Activated CD8-positive, alpha-beta memory T cell treated with anti-CD3 and anti-CD28 coated beads for 36 hours (primary cell): ENCODE measurements around the gene HABP4. TPM values are rescaled to one million over a fixed set of nuclear protein-coding genes. Genes with fewer than 3 reads are reported as not detected.

Experiments
- CTCF ChIA-PET: fragments of 350-600 bp; sonication (Branson Sonifier 250); formaldehyde crosslinking; loops from one replicate; lab custom pipeline; 2021; ENCODE audit warnings: antibody characterized with exemption; lab: Charles Lee
- POLR2A ChIA-PET: fragments of 350-600 bp; sonication (Branson Sonifier 250); formaldehyde crosslinking; loops from one replicate; lab custom pipeline; 2021; ENCODE audit warnings: antibody characterized with exemption; lab: Charles Lee
- total RNA-seq, 2 experiments: library from RNA; stranded (reverse); gene quantifications; one replicate each; pipeline ENCODE4 v1.2.3, GENCODE V29; 2021

Gene HABP4
- total RNA-seq, 2 experiments from 2014 or later, result 16.0 to 16.1 TPM

- POLR2A ChIA-PET, result no interaction called here
- CTCF ChIA-PET, result interaction anchor here (0.7 to 1.0 kb wide), 2 partner anchors 45 to 230 kb away, joined by 3 read pairs; no protein-coding TSS in a partner anchor
Observed at GRCh38 chr9:96425500-96426169, 24.3 kb upstream of the HABP4 start.

- CTCF ChIA-PET, result interaction anchor here (1.2 kb wide), 1 partner anchor 348 kb away, joined by 3 read pairs; the partner anchor contains the start of gene ZNF510
- POLR2A ChIA-PET, result no interaction called here
Observed at GRCh38 chr9:96429732-96430131, 20.2 kb upstream of the HABP4 start.

- POLR2A ChIA-PET, result no interaction called here
- CTCF ChIA-PET, result no interaction called here
Observed at GRCh38 chr9:96430377-96430776, 19.6 kb upstream of the HABP4 start.

- POLR2A ChIA-PET, result no interaction called here
- CTCF ChIA-PET, result interaction anchor here (0.6 kb wide), 1 partner anchor 231 kb away, joined by 3 read pairs; no protein-coding TSS in a partner anchor
Observed at GRCh38 chr9:96435345-96435744, 14.6 kb upstream of the HABP4 start.

GRCh38 chr9:96436063-96436455 lies 13.9 kb upstream of the HABP4 start:
- ChIA-PET CTCF (no interaction called here), POLR2A (no interaction called here)

- ChIA-PET CTCF (no interaction called here), POLR2A (no interaction called here)
Observed at GRCh38 chr9:96436456-96437126, 13.4 kb upstream of the HABP4 start.

GRCh38 chr9:96437454-96437853 lies 12.5 kb upstream of the HABP4 start:
- CTCF ChIA-PET, result no interaction called here
- POLR2A ChIA-PET, result no interaction called here

GRCh38 chr9:96440671-96441199 lies 9.2 kb upstream of the HABP4 start:
- CTCF ChIA-PET, result interaction anchor here (0.6 to 1.5 kb wide), 2 partner anchors 146 to 202 kb away, joined by 3 read pairs; no protein-coding TSS in a partner anchor

GRCh38 chr9:96441798-96442445 lies 8.0 kb upstream of the HABP4 start:
- POLR2A ChIA-PET, result no interaction called here
- CTCF ChIA-PET, result interaction anchor here (0.6 to 1.5 kb wide), 7 partner anchors 10 to 225 kb away, joined by 3 to 6 read pairs (median 3); no protein-coding TSS in a partner anchor

More at GRCh38 chr9:96440671-96441199, 9.2 kb upstream of the HABP4 start:
- POLR2A ChIA-PET, result interaction anchor here (0.6 to 0.7 kb wide), 2 partner anchors 12 to 43 kb away, joined by 4 to 11 read pairs; no protein-coding TSS in a partner anchor

- CTCF ChIA-PET, result interaction anchor here (0.6 to 1.5 kb wide), 9 partner anchors 10 to 1675 kb away, joined by 3 to 6 read pairs (median 3); no protein-coding TSS in a partner anchor
- POLR2A ChIA-PET, result no interaction called here
Observed at GRCh38 chr9:96442491-96442890, 7.5 kb upstream of the HABP4 start.

- ChIA-PET CTCF (no interaction called here), POLR2A (no interaction called here)
Observed at GRCh38 chr9:96447406-96447805, 2.6 kb upstream of the HABP4 start.

GRCh38 chr9:96448546-96449170 lies 1.3 kb upstream of the HABP4 start:
- POLR2A ChIA-PET, result interaction anchor here (0.6 to 1.3 kb wide), 2 partner anchors 29 to 63 kb away, joined by 3 to 5 read pairs; no protein-coding TSS in a partner anchor

GRCh38 chr9:96449523-96449844 lies 485 bp upstream of the HABP4 start:
- POLR2A ChIA-PET, result interaction anchor here (0.6 to 1.3 kb wide), 7 partner anchors 29 to 206 kb away, joined by 3 to 8 read pairs (median 3); no protein-coding TSS in a partner anchor
- CTCF ChIA-PET, result interaction anchor here (1.3 to 3.7 kb wide), 3 partner anchors 11 to 199 kb away, joined by 3 to 15 read pairs (median 7); no protein-coding TSS in a partner anchor

More at GRCh38 chr9:96448546-96449170, 1.3 kb upstream of the HABP4 start:
- CTCF ChIA-PET, result interaction anchor here (1.3 to 1.5 kb wide), 2 partner anchors 11 to 200 kb away, joined by 3 to 7 read pairs; no protein-coding TSS in a partner anchor

- CTCF ChIA-PET, result interaction anchor here (0.5 to 3.7 kb wide), 4 partner anchors 24 to 168 kb away, joined by 3 to 15 read pairs (median 3); no protein-coding TSS in a partner anchor
- POLR2A ChIA-PET, result interaction anchor here (1.3 to 1.4 kb wide), 2 partner anchors 115 to 205 kb away, joined by 3 to 7 read pairs; no protein-coding TSS in a partner anchor
Observed at GRCh38 chr9:96450613-96451528, 902 bp downstream of the HABP4 start.

GRCh38 chr9:96453625-96454024 lies 3.7 kb downstream of the HABP4 start:
- CTCF ChIA-PET, result interaction anchor here (1.4 kb wide), 1 partner anchor 116 kb away, joined by 3 read pairs; no protein-coding TSS in a partner anchor
- POLR2A ChIA-PET, result no interaction called here

- CTCF ChIA-PET, result interaction anchor here (0.5 kb wide), 1 partner anchor 47 kb away, joined by 3 read pairs; no protein-coding TSS in a partner anchor
- POLR2A ChIA-PET, result no interaction called here
Observed at GRCh38 chr9:96457266-96457665, 7.3 kb downstream of the HABP4 start.

GRCh38 chr9:96458226-96458625 lies 8.3 kb downstream of the HABP4 start:
- ChIA-PET CTCF (no interaction called here), POLR2A (no interaction called here)
